ENCODE data around the gene MSI2.

The MSI2 gene

DNA sequence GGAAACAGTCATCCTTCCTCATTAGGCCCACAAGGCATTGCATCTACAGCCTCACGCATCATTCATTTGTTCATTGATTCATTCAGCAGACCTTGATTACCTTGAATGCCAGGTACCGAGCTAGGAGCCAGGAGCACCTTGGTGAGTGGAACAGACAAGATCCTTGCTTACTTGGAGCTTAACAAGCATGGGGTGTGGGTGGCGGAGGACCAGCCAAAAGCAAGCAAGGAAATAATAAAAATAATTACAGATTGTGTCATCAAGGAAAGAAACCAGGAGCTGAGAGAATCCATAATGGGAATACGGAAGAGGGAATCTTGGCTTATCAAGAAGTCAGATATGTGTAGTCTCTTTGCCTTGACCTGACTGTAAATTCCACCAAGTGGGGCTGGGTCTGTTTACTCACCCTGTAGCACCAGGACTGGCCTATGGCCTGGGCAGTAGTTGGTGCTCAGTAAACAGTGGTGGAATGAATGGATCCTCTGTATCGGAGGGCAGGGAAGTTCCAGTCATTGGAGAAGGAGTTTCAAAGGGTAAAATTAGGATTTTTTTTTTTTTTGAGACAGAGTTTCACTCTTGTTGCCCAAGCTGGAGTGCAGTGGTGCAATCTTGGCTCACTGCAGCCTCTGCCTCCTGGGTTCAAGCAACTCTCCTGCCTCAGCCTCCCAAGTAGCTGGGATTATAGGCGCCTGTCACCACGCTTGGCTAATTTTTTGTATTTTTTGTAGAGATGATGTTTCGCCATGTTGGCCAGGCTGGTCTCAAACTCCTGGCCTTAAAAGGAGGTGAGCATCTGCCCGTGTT lies 157.7 kb downstream of the MSI2 start:
- intact Hi-C loops (cut with DNase I) = no loop called here
- DNase-seq = no peak

DNA sequence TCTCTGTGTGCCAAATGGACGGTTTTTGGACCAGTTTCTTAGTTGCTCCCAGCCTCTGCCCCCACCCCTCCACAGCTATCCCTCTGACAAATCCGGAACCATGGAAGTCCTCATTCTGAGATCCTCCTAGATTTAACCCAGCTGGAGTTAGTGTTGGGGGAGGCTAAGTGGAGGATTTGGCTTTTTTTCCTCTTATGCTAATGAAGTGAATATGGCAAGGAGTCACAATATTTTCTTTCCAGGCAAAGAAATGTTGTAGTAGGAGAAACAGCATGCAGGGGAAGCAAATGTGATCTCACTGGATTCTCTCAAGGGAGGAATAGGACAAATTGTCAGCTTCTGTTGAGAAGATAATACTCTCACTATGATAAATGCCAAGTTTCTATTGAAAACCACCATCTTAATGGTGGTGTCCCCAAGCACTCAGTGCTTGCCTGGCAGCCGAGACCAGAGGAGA lies 159.5 kb downstream of the MSI2 start:
- DNase-seq = peak in 1 of 42 donors; percentile 41
- intact Hi-C loops (cut with DNase I) = no loop called here

DNA sequence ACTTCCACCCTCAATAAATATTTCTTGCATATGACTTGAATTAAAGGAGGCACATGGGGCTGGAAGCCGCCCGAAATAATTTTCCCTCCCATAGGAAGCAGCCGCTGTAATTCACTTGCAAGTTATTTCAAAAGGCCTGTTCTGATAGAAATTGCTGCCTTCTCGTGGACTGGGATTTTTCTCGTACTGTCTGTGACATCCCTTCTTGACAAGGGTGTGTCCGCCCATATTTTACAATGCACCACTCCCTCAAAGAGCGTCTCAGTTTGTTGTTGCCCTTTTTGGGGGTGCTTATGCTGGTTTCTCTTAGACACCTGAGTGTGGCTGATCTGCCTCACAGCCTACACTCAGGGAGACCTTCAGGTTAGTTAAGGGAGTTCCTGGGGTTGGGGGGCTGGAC lies 160.0 kb downstream of the MSI2 start:
- intact Hi-C loops (cut with DNase I) = no loop called here
- DNase-seq = no peak

DNA sequence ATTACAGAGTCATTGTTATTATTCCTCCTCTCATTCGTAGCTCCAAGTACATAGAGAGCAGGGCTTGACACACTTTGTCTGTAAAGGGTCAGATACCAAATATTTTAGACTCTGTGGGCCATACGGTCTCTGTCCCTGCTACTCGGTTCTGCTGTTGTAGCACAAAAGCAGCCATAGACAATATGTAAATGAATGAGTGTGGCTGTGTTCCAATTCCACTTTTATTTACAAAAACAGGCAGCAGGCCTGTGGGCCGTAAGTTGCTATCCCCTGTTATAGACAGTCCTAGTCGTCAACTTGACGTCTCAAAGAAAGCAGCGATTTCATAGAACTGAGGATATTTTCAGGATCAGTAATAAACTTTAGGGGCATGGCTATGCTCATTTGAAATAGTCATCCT lies 161.6 kb downstream of the MSI2 start:
- no peak for DNase-seq
- intact Hi-C loops (cut with DNase I) = no loop called here

DNA sequence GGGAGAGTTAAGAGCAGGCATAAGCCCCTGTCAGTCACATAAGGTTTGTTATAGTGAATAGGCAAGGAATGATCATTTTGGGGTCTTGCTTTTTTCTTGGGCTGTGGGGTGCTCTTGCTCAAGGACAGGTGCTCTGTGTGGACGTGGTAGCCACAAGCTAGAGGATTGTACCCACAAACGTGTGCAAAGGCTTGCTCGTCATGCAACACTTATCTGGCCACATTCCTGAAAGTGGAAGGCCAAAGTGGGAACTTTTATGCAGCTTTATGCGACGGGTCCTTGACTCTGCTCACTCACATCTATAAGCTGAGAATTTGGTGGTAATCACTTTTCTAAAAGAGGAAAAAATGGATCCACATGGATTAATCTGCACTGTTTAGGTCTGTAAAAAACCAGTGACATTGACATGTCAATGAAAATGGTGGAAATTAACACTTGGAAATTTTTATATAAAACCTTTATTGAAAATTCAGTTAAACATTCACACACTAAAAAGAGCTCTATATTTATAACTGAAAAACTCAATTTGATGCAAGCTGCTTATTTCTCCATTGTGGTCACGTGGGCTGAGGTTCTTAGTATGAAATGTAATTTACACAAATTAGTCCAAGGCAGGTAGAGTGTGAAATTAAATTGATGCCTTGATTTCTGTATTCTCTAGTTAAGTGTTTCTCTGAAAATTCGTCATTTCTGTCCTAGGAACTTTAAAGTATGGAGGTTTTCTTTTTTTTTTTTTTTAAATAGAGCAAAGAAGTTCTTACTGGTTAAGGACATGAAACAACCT lies 162.3 kb downstream of the MSI2 start:
- no peak for DNase-seq
- intact Hi-C loops (cut with DNase I) = no loop called here

DNA sequence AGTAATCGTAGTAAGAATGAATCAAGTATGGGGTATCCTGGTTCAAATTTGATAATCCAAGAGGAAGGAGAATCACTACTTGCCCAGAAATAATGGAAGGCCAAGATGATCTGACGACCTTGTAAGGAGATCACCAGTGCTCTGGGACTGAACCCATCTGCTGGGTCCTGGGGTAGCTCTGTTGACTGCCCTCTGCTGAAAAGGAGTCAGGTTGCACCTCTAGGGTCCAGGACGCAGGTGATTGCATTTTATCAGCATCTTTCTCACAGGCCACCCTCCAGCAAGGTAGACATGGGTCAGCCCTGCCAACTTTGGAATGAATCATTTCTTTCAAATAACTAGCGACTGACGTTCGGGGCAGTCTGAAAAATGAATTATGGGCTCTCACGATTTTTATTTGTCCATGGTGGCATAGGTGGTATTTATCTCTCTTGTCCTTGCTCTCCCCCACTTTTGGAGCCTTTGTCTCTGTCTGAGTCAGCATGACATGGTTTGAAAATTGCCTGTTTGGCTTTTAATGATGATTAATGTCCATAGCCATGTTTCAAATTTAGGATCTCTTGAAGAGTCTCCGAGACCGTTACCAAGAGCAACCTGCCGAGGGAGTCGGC lies 163.7 kb downstream of the MSI2 start:
- intact Hi-C loops (cut with DNase I) = no loop called here
- no peak for DNase-seq

DNA sequence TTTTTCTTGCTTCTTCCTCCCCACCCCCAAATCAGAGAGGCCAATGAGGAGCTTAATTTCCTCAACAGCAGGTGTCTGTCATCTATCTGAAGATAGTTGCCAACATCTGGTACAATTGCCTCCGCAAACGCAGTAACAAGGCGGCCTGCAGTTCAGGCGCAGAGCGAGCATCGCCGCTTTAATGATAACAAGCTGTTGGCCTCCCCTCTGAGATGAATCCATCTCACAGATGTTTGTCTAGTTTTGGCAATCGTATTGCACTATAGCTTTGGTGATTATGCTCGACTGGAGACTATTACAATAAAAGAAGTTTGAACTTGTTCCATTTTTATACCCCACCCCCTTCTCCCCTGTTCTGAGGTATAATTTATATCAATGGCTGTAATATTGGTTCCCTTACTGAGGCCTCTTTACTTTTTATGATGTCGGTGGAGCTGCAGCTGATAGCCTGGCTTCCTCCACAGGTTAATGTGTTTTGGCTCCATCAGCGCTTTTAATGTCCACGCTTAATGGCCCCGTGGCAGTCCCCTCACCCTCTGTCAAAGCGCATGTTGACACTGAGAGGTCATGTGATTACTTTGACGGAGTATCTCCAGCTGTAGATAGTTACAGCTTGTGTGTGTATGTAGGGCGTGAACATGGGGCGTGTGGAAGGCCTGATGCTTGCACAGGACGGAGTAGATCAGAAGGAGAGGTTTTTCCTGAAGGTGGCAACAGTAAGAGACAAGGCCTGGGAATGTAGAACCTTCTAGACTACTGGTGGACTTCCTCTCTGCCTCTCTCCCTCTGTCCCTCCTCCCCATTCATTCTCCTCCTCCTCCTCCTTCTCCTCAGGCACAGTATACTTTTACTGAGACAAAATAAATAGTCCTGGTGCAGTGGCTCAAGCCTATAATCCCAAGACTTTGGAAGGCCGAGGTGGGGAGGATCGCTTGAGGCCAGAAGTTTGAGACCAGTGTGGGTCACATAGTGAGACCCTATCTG lies 164.7 kb downstream of the MSI2 start:
- intact Hi-C loops (cut with DNase I) = no loop called here
- no peak for DNase-seq

DNA sequence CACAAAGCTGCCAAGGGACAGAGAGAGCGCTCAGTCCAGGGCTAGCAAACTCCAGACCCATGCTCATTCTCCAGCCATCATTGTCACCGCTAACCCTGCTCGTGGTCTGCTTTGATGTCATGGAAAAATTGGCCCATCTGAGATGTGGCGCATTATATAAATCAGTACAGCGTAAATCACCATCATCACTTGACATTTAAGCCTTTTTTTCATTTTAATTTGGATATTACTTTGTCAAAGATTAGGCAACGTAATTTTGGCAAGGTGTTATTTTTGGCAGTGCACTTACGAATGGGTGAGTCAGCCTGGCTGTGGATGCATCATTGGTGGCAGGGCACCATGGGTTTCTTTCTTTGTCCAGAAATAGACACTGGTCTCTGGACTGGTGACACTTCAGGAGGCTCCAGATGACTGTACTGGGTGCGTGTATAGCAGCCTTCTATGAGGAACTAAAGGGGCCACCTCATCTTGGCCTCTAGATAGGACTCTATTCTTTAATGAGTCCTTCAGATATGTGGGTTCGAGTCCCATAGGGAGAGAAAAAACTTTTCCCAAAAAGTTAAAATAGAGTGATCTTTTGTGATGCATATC lies 166.3 kb downstream of the MSI2 start:
- peak in 16 of 42 donors; percentile 11 to 79 (median 46) for DNase-seq
- intact Hi-C loops (cut with DNase I) = no loop called here

DNA sequence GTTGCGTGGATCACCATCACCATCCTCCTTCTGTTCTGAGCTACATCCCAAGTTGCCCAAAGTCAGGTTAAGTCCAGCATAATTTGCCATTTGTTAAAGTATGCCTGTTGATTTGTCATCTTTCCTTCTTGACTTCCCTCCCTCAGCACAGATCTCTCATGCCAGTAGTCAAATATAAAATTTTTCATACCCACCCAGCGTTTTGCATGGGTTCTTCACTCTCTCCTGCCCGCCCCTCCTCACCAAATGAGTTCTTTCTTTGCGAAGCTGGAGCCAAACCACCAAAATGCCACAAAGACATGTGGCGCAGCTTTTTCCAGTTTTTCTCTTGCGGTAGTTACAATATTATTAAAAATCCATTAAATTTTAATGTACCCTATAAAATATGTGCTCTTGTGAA lies 167.2 kb downstream of the MSI2 start:
- no peak for DNase-seq
- intact Hi-C loops (cut with DNase I) = no loop called here

DNA sequence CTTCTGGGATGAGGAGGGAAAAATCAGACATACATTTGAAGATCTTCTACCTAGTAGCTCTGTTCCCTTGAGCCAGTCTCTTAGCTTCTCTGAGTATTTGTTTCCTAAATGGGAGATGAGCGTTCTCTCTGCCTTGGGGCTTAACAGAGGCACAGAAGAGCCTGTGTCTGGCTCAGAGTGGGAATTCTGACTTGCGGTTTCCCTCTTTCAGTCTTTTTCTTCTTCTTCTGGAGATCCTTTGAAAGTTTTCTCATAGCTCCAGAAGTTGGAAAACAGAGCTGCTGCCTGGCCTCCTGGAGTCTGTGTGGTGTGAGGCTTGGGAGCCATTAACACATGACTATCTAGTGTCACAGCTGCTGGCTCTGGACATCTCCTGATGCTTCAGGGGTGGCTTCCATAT lies 167.9 kb downstream of the MSI2 start:
- intact Hi-C loops (cut with DNase I) = no loop called here
- DNase-seq = no peak

DNA sequence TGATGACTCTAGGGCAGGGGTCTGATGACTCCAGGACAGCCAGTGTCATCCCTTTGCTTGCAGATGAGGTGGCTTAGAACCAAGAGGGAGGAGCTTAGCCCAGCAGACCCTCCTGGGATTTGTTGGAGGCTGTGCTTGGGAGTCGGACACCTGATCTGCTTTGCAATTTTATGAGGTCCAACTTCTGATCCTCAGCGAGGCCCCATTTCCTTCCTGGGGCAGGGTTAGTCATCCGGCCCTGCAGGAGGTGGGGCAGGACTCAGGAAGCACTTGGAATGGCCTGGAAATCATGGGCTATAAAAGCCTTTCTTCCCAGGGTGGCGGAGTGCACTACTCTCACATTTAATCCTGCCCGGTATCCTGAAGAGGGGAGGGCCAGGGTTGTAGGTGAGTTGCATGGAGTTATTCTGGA lies 168.5 kb downstream of the MSI2 start:
- intact Hi-C loops (cut with DNase I) = no loop called here
- no peak for DNase-seq

DNA sequence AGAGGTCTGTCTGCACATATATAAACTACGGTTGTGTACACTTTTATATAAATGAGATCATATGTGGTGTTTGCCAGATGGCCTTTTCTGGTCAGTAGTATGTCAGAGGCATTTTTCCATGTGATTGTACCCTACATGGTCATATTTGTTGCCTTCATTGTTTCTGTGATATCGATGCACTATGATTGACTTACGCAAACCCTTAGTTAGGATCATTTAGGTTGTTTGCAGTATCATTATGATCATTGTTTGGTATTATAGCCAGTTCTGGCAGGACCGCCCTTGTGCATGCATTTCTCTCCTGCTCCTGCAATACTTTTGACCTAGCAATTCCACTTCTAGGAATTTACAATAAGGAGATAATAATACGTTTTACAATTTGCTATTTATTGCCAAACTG lies 169.1 kb downstream of the MSI2 start:
- intact Hi-C loops (cut with DNase I) = no loop called here
- DNase-seq = no peak

DNA sequence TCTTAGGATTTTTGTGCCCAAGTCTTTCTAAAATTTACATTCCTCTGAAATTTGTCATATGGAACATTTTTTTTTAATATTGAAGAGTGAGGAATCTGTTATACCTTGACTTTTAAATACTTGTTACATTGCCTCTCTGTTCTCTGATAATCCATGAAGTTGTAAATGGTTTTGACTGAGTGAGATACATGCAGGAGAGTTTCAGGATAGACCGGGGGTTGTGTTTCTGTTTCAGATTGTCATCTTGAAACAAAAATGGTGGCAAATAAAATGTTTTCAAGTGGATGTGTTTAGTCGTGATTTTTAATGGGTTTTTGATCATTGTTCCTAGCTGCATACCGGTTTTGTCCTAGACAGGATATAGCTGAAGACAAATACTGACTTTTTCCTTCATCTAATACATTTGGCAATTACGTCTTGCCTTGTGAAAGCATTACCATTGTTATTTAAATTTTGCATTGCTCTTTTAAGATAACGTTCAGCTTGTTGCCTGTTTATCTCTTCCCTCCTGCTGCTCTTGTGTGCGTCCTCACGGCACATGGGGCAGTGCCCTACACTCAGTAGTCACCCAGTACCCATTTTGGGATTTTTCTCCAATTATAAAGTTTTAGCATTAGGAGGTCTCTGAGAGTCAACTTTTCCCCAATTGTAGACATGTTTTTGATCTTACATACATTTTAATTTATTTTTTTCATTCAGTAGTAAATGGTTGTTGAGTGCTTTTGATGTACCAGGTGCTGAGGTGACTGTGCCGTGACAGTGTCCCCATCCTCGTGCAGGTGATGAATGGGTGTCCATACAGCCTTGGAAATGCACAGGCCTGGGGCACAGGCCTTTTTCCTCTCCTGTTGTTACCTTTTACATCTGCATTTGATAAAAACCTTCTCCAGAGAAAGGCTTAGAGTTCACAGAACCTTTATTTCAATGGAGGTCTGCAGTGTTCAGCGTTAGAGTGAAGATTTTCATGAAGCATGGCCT lies 169.9 kb downstream of the MSI2 start:
- no peak for DNase-seq
- intact Hi-C loops (cut with DNase I) = no loop called here

DNA sequence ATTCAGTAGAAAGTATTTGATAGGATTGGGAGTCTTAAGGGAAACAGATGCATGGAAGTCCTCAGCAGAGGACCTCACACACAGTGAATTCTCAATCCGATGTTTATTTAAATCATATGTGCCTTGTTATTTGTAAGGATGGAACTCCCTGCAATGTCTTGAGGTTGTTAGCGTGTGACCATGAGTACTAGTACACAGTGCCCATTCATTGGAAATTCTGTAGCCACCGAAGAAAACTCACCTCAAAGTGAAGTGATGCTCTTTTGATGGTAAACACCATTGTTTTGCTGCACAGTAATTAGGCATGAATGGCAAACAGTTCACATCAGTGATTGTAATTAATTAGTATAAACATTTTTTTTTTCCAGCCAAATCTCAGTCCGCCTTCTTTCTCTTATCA lies 173.6 kb downstream of the MSI2 start:
- intact Hi-C loops (cut with DNase I) = no loop called here

DNA sequence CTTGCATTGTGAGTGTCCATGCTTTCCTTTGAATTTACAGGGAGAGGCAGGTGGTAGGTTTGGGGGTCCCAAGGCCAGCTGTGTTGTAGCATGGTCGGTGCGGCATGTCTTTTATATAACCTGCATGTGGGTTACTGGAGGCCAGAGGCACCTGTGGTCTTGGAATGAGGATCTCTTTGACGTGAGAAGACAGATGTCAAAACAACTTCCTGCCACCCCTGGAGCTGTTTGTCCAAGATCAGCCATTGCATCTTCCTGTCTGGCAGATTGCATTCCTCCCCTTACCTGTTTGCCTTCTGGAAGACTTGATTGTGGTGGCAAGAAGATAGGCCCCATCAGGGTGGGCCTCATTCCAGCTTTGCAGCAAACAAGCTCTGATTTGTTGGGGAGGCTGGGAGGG lies 175.1 kb downstream of the MSI2 start:
- intact Hi-C loops (cut with DNase I) = no loop called here
- DNase-seq = no peak

More for the DNA sequence above, 173.6 kb downstream of the MSI2 start:
- no peak for DNase-seq

DNA sequence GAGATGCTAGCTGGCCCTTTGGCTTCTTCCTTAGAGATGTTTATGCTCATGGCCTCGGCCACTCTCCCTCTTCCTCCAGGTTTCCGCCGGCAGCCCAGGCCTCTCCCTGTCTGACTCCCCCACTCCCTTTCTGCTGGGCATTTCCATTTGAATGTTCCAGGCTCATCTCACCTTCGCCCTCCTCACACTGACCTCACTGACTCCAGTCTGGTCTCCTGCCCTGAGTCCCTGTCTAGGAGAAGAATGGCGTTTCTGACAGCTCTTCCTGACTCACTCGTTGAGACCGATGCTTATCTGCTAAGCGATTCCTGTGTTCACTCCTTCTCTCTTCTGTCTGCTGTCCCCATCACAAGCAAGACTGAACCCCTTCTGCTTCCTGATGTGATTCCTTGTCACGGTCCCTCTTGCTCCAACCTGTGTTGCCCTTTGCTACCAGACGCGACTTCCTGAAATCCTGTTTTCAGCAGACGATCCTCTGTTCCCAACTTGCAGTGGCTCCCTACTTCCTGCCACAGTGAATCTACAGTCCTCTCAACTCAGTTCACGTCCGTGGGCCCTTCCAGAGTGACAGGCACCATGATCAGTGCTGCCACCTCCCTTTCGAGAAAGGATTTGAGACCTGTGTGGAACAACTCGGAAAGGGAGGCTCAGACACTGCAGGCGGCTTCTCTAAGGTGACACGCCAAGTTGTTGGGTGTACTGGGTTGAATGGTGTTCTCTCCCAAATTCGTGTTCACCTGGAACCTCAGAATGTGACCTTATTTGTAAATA lies 176.4 kb downstream of the MSI2 start:
- intact Hi-C loops (cut with DNase I) = no loop called here

DNA sequence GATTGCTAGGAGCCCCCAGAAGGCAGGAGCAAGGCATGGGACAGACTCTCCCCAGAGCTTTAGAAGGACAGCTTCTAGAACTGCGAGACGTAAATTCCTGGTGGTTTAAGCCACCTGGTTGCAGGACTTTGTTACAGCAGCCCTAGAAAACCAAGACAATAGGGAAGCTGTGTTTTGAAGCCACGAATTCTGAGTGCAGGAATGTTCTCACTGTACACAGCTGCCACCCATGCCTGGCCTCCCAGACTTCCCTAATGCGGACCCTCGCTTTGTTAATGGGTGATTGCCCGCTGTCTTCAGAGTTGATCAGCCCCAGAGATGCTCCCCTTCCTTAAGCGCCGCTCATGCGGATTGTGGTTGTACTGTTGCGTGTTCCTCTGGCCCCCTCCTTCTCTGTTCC lies 177.1 kb downstream of the MSI2 start:
- intact Hi-C loops (cut with DNase I) = no loop called here
- DNase-seq = no peak

More for the DNA sequence above, 176.4 kb downstream of the MSI2 start:
- DNase-seq = no peak
